ENCODE data around the gene PSMG4. TPM values are rescaled to one million over a fixed set of nuclear protein-coding genes. Genes with fewer than 3 reads are reported as not detected.
A peak's percentile ranks its signal among the peaks of the same experiment; 100 is the strongest.

PSMG4 gene
- total and polyA plus RNA-seq, 10 of the 15 experiments (the other 5 are each of a cell fraction or from before 2014, with no cell fraction given) = 7.1 to 62.6 (median 29.8) TPM

- Histone ChIP-seq H3K36me3 (ENCODE audit: control insufficient read depth in 2 of 2, insufficient read depth in 2 of 2, low read length in 1 of 2) (no peaks in the 10 kb centered on the region), H3K4me3 (peak overlapping the region; percentile 42; the same call in 1 of the 2 replicates), H3K4me2 (ENCODE audit: control insufficient read depth, insufficient read depth) (peak overlapping the region; percentile 92), H3K27me3 (replicated peaks in 1 of 2; ENCODE audit: control insufficient read depth in 2 of 2, insufficient read depth in 2 of 2, low read length in 1 of 2) (peaks cover 32 to 35% of the 10 kb centered on the region in 2 experiments), H2AFZ (ENCODE audit: control insufficient read depth, low read depth, low read length) (peak overlapping the region; percentile 63), H3K79me2 (ENCODE audit: control insufficient read depth, insufficient read depth, low read length) (no peaks in the 10 kb centered on the region), H4K20me1 (ENCODE audit: control insufficient read depth, insufficient read depth) (no peaks in the 10 kb centered on the region), H3K4me1 (ENCODE audit: control insufficient read depth, insufficient read depth, low read length) (peaks cover 39% of the 10 kb centered on the region), H3K9me3 (replicated peaks; ENCODE audit: control insufficient read depth, insufficient read depth, low read length) (no peaks in the 10 kb centered on the region), H3K9ac (ENCODE audit: control insufficient read depth, insufficient read depth, low read length) (no peak overlapping the region), H3K27ac (ENCODE audit: control insufficient read depth, insufficient read depth) (no peak overlapping the region)
- 11% methylated on average over 22 of the region's 28 CpGs for WGBS (ENCODE audit: insufficient coverage, insufficient replicate concordance, low lambda C conversion rate, missing lambda C conversion rate)
- DNase-seq (ENCODE audit: low read depth, low spot score) = no peak
- intact Hi-C loops (cut with micrococcal nuclease; ENCODE audit: unreplicated experiment) = no loop called here
- POLR2A ChIA-PET = interaction anchor here (0.7 kb wide), 1 partner anchor 18 kb away, joined by 3 read pairs; no protein-coding TSS in a partner anchor
- SMC1A ChIA-PET (ENCODE audit: uncharacterized antibody, unreplicated experiment) = interaction anchor here (1.3 kb wide), 1 partner anchor 21 kb away, joined by 7 read pairs; no protein-coding TSS in a partner anchor
- no peak for FAIRE-seq
- RAD21 ChIA-PET (ENCODE audit: unreplicated experiment) = interaction anchor here (0.8 to 1.0 kb wide), 2 partner anchors 10 to 19 kb away, joined by 3 read pairs; no protein-coding TSS in a partner anchor
- CTCF ChIA-PET = interaction anchor here (0.8 to 1.2 kb wide), 2 partner anchors 12 to 22 kb away, joined by 3 to 5 read pairs; no protein-coding TSS in a partner anchor
- in situ Hi-C loops (cut with MboI) = no loop called here
- BruUV-seq (replicated peaks) = no TSS peak
- peak; percentile 56 for ATAC-seq
- TF ChIP-seq EED (IDR thresholded peaks at IDR 0.05; ENCODE audit: low read depth) = peak; percentile 36; the same call in 1 of the 2 replicates
- no peak for TF ChIP-seq TBL1XR1 (IDR thresholded peaks at IDR 0.05; ENCODE audit: low read depth, low read length)
- 0 out of 6 replicates have a peak, but pooled peaks of 2 of the 3 experiments have one; percentile 8 to 14 for TF ChIP-seq CTCF (IDR thresholded peaks at IDR 0.05 in 2 of 3, conservative IDR thresholded peaks at IDR 0.05 in 1 of 3; ENCODE audit: control insufficient read depth in 2 of 3, extremely low read depth in 1 of 3, insufficient read depth in 1 of 3, low read depth in 3 of 3, low read length in 3 of 3)
Observed at GRCh38 chr6:3229566-3230178, 29.1 kb upstream of the PSMG4 start.

All from GM12878 (cell line).